HG03025 (cell line): Measurements from ENCODE around the gene RBM33.
"Not testable (repeated sequence)": the region's sequence is repeated elsewhere in the genome, so short reads cannot be mapped to it uniquely, and the experiment has no call there.

Experiments
- ATAC-seq: cut with Tn5 transposase; IDR thresholded peaks from one replicate; pipeline ENCODE4 v1.9.1; 2021; ENCODE audit warnings: mild to moderate bottlenecking, moderate library complexity; ENCODE audit not compliant: unreplicated experiment, low FRiP score

Gene RBM33

DNA sequence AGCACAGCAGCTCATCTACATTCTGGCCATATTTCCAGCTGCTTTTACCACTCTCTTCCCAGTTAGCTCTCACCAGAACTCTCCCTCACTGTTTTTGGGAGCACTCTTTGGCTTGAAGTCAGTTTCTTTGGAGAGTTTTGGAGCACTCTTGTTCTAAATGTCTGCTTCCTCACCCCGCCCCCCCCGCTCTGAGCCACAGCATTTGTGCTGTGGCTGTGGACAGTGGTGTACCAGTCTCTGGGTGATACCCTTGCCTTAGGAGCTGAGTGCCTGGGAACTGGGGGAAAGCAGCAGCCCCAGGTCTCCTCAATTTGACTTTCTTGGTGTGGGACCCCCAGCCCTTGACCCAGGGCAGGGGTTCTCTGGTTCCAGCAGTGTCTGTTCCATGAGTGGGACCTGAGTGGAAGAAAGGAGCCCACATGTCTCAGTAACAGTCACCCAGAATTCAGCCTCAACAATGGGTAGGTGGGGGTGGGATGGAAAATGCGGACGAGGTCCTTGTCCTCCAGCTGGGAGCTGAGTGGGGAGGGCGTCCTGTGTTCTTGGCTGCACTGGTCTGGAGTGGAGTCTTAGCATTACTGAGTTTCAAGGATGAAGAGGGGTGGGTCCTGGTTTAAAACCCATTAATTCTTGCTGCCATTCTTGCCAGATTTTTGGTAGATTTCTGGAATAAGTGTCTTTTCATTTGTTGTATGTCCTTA, 18.0 kb downstream of the RBM33 start:
- no peak for ATAC-seq

- ATAC-seq: no peak
Observed at GRCh38 chr7:155663937-155664336, 19.5 kb downstream of the RBM33 start.

DNA sequence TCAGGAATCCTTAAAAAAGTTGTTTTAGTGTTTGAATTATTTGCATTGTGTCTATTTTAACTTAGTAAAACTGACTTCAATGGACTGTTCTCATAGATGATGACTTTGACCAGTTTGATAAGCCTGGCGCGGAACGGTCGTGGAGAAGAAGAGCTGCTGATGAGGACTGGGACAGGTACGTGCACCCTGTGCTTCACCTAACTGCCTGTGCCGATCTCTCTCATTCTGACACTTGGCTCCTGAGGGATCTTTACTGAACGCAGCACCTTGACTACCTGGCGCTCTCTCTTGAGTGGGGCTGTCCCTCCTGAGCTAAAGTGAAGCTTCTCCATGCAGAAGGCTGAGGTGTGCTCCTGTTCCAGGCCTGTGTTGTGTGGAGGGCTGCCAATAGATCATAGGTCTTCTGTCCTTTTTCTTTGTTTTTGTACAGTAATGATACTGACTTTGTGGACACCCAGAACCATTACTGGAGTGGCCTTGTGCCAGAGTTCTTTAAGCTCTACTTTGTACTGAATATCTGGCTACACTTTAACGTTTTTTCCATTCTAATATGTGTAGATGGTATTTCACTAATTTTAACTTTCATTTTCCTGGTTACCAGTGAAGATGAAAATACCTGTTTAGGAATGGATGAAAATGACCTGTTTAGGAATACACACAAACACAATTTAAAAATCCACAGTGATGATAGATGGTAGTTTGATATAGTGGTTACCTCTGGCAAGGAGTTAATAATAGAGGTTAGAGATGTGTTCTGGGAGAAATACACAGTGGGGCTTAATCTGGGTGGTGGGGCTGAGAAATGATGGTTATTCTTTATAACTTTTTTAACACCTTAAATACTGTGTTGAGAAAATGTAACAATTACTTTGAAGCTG, 20.9 kb downstream of the RBM33 start:
- ATAC-seq: no peak

DNA sequence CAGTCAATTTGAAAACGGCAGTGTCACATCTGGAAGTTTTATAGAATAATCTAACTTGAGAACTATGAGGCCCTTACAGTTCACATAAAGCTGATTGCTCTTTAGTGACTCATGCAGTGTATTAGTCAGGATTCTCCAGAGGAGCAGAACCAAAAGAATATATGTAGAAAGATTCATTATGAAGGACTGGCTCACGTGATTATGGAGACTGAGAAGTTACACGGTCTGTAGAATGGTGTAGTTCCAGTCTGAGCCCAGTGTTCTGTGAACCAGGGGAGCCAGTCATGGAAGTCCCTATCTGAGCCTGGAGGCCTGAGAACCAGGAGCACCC, 21.5 kb downstream of the RBM33 start:
- no peak for ATAC-seq

- no peak for ATAC-seq
Observed at GRCh38 chr7:155667241-155667829, 22.9 kb downstream of the RBM33 start.

DNA sequence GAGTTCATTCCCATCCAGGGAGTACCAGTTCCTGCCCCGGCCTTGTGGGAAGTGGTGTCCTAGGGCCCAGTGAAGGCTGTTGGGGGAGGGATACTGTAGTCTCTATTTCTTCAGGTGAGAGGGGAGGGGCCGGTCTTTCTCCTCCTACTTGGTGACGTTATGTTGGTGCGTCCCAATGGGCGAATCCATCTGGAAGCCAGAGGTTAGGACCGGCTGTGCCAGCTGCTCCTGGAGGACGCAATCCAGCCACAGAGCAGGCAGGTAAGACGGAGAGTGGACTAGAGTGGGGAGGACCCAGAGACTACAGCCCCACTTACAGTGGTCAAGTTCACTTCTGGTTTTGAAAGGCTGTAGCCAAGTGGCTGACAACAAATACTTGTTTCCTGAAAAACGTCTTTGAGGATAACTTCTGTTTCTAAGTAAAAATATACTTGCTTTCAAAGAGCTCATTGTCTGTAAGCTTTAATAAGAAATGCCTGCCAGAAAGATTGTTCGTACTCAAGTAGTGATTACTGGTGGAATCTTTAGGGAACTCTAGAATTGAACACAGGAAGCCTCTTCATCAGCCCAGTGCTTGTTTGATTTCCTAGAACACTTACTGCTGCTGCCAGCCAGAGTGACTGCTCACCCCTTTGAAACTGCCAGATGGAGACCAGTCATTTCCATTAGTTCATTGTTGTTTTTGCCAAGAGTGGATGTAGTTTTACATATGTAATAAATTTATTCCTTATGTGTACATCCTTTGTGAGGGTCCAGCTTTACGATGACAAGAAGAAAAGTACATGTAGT, 25.4 kb downstream of the RBM33 start:
- ATAC-seq: no peak

DNA sequence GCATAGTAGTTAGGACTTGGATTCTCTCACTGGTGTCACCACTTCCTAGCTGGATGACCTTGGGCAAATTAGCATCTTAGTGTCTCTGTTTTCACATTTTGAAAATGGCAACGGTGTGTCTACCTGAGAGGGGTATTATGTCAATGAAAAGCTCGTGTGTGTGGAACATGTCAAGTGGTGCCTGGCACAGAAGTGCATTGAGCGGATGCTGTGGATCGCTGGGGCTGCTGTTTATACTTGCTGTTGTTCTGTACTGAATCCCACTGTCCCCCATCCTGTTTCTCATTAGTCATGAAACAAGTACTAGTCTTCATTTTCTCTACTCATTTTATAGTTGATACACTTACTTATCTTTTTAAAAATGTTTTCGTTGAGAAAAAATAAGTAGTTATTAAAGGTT, 26.1 kb downstream of the RBM33 start:
- ATAC-seq: no peak

GRCh38 chr7:155674556-155674955, 30.1 kb downstream of the RBM33 start:
- no peak for ATAC-seq

- ATAC-seq: no peak
Observed at GRCh38 chr7:155676052-155676451, 31.6 kb downstream of the RBM33 start.

DNA sequence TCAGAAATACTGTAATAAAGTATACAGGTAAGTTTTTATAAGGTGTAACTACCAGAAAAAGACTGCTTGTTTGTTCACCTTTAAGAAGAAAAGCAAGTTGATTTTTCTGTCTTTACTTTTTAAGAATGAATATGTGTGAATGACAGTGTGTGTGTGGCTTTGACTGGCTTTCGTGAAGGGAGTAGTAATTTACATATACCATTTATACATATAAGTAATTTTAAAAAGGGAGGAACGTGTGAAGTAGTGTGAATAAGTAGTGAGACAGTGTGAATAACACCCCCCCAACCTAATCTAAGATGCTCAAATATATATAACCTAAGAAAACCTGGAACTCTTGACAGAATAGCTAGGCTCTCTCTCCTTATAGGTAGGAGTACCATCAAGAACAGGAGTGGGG, 33.2 kb downstream of the RBM33 start:
- ATAC-seq: no peak

- ATAC-seq: no peak
Observed at GRCh38 chr7:155680124-155680523, 35.7 kb downstream of the RBM33 start.

DNA sequence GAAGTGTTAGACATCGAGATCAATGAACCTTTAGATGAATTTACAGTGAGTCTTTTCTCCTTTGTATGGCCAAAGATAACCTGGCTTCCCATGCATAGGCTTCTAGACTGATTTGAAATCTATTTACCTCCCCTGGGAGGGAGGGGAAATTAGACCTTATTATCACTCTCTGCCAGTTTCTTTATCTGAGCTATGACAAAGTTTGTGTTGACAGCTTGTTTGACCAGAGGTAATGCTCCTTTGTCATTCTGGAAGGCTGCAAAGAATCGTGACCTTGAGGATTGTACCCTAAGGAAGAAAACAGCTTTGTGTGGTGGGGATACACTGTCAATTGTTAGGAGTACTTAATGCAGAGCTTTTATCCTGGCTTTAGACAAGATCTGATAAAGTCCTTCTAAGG, 36.4 kb downstream of the RBM33 start:
- no peak for ATAC-seq

- ATAC-seq: no peak
Observed at GRCh38 chr7:155681663-155682062, 37.2 kb downstream of the RBM33 start.

DNA sequence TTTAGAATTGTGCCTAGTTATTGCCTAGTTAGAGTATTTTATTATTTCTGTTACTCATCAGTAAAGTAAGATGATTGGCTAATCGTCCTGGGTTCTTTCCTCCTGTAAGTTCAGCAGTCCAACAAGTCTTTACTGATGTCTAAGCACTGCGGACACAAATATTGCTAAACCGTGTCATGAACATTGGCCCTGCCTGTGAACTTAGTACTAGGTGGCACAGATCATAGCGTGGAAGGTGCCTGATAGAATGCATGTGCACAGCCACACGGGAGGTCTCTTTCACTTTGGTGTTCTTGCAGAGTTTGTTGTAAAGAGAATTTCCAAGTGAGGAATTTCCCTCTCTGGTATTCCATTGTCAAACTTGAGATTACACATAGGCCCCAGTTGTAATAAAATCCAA, 38.0 kb downstream of the RBM33 start:
- no peak for ATAC-seq

GRCh38 chr7:155683098-155683497, 38.6 kb downstream of the RBM33 start:
- ATAC-seq: no peak

DNA sequence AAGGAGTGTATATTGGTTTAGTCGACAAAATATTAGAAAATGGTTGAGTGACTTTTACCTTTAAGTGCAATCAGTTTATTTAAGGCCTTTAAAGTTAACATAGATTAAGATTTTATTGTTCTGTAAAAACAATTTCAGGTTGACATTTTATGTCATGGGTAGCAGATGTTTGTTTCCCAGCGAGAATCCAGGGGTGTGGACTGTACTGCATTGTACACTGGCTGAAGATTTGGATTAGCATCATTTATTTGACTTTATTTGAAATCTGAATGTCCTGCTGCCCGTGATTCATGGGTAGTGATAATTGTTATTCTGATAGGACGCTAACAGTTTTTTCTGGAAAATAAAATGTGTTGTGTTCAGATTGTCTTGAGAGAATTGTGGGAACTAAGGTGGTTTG, 39.3 kb downstream of the RBM33 start:
- no peak for ATAC-seq

- ATAC-seq: no peak
Observed at GRCh38 chr7:155684543-155684942, 40.1 kb downstream of the RBM33 start.

DNA sequence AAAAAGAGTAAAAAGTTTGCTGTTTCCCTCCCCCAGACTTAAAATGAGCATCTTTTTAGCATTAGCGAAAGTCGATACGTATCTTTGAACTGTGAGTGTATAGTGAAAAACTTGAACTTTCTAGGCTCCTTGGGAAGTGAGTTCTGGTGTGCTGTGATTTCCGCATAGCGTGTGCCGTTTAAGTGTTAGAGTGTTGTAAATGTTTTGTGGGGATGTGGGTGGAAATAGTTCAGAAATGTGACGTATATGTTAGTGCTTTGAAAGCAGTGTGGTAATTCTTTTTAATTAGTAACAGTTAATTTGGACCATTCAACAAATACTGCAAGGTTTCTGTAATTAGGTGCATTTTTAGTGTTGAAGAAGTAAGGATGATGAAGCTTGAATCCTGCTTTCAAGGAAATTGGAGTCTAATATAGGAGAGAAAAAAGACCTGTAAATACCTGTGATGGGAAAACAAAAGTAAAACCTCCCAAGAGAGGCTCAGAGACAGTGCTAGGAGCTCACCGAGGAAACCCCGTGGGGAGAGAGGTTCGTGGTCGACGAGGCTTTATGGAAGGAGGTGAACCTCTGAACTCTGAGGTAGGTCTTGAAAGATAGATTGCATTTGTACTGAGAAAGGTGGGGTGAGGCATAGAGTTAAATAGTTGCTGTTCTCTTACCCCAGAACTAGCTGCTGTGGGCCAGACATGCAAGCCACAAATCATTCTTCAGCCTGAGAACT, 40.8 kb downstream of the RBM33 start:
- ATAC-seq: no peak

GRCh38 chr7:155685791-155686160, 41.3 kb downstream of the RBM33 start:
- ATAC-seq: no peak

DNA sequence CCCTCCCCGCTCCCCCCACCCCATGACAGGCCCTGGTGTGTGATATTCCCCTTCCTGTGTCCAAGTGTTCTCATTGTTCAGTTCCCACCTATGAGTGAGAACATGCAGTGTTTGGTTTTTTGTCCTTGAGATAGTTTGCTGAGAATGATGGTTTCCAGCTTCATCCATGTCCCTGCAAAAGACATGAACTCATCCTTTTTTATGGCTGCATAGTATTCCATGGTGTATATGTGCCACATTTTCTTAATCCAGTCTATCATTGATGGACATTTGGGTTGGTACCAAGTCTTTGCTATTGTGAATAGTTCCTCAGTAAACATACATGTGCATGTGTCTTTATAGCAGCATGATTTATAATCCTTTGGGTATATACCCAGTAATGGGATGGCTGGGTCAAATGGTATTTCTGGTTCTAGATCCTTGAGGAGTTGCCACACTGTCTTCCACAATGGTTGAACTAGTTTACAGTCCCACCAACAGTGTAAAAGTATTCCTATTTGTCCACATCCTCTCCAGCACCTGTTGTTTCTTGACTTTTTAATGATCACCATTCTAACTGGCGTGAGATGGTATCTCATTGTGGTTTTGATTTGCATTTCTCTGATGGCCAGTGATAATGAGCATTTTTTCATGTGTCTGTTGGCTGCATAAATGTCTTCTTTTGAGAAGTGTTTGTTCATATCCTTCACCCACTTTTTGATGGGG, 42.3 kb downstream of the RBM33 start:
- not testable (repeated sequence) for ATAC-seq
